Right lobe of liver (tissue), 6 donors: Measurements from ENCODE around the gene LRG1. TPM values are rescaled to one million over a fixed set of nuclear protein-coding genes. Genes with fewer than 3 reads are reported as not detected.

Source experiments
- ATAC-seq, 4 donors: fragments of 200-7000 bp; cut with Tn5 transposase; one replicate each; pipeline ENCODE4 v1.9.1; 2020; ENCODE audit warnings: mild to moderate bottlenecking in 4 of 4, moderate library complexity in 4 of 4
- DNase-seq, 3 donors: peaks; one replicate each; pipeline ENCODE4 v3.0.0-alpha.2; 2020
- H3K27ac ChIP-seq, 3 donors: fragments of 200-600 bp; one replicate each; pipeline ENCODE4 v1.8.0; 2022
- H3K27me3 ChIP-seq, 2 donors: fragments of 200-600 bp; one replicate each; pipeline ENCODE4 v1.8.0; 2022
- H3K36me3 ChIP-seq, 4 donors: fragments of 200-600 bp; sonication (generic) in 1 of 4; one replicate each; pipeline versions ENCODE4 v1.5.1 to v1.8.0; 2017 to 2022; ENCODE audit warnings: control low read depth in 1 of 4
- H3K4me1 ChIP-seq, 4 donors: fragments of 200-600 bp; sonication (generic) in 1 of 4; one replicate each; pipeline versions ENCODE4 v1.5.1 to v1.8.0; 2017 to 2022; ENCODE audit warnings: control low read depth in 1 of 4
- H3K4me3 ChIP-seq, 3 donors: fragments of 200-600 bp; one replicate each; pipeline ENCODE4 v1.8.0; 2022
- H3K9me3 ChIP-seq, 4 donors: fragments of 200-600 bp; sonication (generic) in 1 of 4; one replicate each; pipeline versions ENCODE4 v1.5.1 to v1.8.0; 2017 to 2022; ENCODE audit warnings: control low read depth in 1 of 4
- CTCF ChIP-seq, 4 donors: fragments of 200-600 bp in 3 of 4; fragments of 450-650 bp in 1 of 4; IDR thresholded peaks; one replicate each; pipeline versions ENCODE4 v1.5.1 to v1.8.0; 2016 to 2022; ENCODE audit warnings: antibody characterized with exemption in 4 of 4, mild to moderate bottlenecking in 2 of 4
- POLR2A ChIP-seq: fragments of 450-650 bp; IDR thresholded peaks from one replicate; pipeline ENCODE4 v1.6.1; 2017; ENCODE audit warnings: antibody characterized with exemption, mild to moderate bottlenecking
- WGBS: methylation state at CpG from one replicate; pipeline ENCODE4 v1.1.6; 2018; ENCODE audit warnings: low coverage, low lambda C conversion rate; ENCODE audit not compliant: insufficient coverage; ENCODE audit errors: missing lambda C conversion rate; 5-methylcytosine and 5-hydroxymethylcytosine counted together
- intact Hi-C, 2 donors: fragments of 100-400 bp; cut with DNase I; formaldehyde crosslinking; loops; one replicate each; pipeline versions ENCODE4 v1.11.2 to v1.14.1; 2022
- total RNA-seq, 6 experiments: library from RNA; depleted of rRNA in 2 of 6; stranded (reverse); fragments of >200 nt in 2 of 6; fragmentation: NEBNext Ultra II Directional in 3 of 6; extraction: Animal tissue kit (Norgen Biotek cat#: 25700) in 3 of 6; gene quantifications; one replicate each; pipeline versions ENCODE4 v1.1.0 to v1.2.4, GENCODE V29; 2016 to 2023
- donor health status: DM: no; HTN: yes; CAD: no.
- donor health status: DM: no; HTN: no; CAD: no.
- donor health status: DM: no; HTN: no; CAD: no.
- donor health status: DM: no; HTN: yes; CAD: no.
- donor health status: DM: no; HTN: yes; CAD: no.

LRG1 gene
- total RNA-seq, 6 experiments from 2014 or later = 331 to 1,334 (median 524) TPM

- no peaks in the 10 kb centered on the region for H3K27me3 ChIP-seq
- H3K27ac ChIP-seq = peak overlapping the region in 2 of 3 donors; percentile 51 to 53
- H3K9me3 ChIP-seq = no peaks in the 10 kb centered on the region
- peaks cover 0 to 4% (median under 1%) of the 10 kb centered on the region in 4 donors for H3K36me3 ChIP-seq
- H3K4me3 ChIP-seq = no peak overlapping the region
- peak; percentile 12 to 42 (median 34) for ATAC-seq
- TF ChIP-seq POLR2A (no peak), CTCF (IDR thresholded peaks at IDR 0.05) (no peak)
- WGBS = 67% methylated on average over 5 of the region's 11 CpGs
- peaks cover 0 to 71% (median 34%) of the 10 kb centered on the region in 4 donors for H3K4me1 ChIP-seq
- peak; percentile 72 to 79 (median 79) for DNase-seq
- intact Hi-C loops = no loop called here
Observed at GRCh38 chr19:4521170-4521887, 18.5 kb downstream of the LRG1 start.

GRCh38 chr19:4519521-4520277, 20.1 kb downstream of the LRG1 start:
- H3K4me3 ChIP-seq = no peak overlapping the region
- DNase-seq = no peak
- H3K27ac ChIP-seq = peak overlapping the region in 2 of 3 donors; percentile 28 to 47
- intact Hi-C loops = no loop called here
- H3K36me3 ChIP-seq = peaks cover 0 to 15% (median 4%) of the 10 kb centered on the region in 4 donors
- WGBS = 51% methylated on average over 7 of the region's 9 CpGs
- no peaks in the 10 kb centered on the region for H3K27me3 ChIP-seq
- no peak for ATAC-seq
- peaks cover 0 to 73% (median 34%) of the 10 kb centered on the region in 4 donors for H3K4me1 ChIP-seq
- H3K9me3 ChIP-seq = no peaks in the 10 kb centered on the region
- no peak for TF ChIP-seq POLR2A
- TF ChIP-seq CTCF (IDR thresholded peaks at IDR 0.05) = no peak

GRCh38 chr19:4519172-4519496, 20.7 kb downstream of the LRG1 start:
- H3K4me3 ChIP-seq = no peak overlapping the region
- H3K9me3 ChIP-seq = no peaks in the 10 kb centered on the region
- no peak for TF ChIP-seq POLR2A
- no peak for TF ChIP-seq CTCF (IDR thresholded peaks at IDR 0.05)
- no peaks in the 10 kb centered on the region for H3K27me3 ChIP-seq
- WGBS = 86% methylated on average over 1 of the region's 6 CpGs
- H3K4me1 ChIP-seq = peaks cover 0 to 73% (median 34%) of the 10 kb centered on the region in 4 donors
- intact Hi-C loops = no loop called here
- ATAC-seq = no peak
- no peak for DNase-seq
- H3K36me3 ChIP-seq = peaks cover 0 to 17% (median 5%) of the 10 kb centered on the region in 4 donors
- peak overlapping the region in 2 of 3 donors; percentile 28 to 47 for H3K27ac ChIP-seq

- peak within 1 kb of the TSS in 2 of 3 donors; percentile 28 to 47 for H3K27ac ChIP-seq
- H3K9me3 ChIP-seq = no peaks in the 10 kb centered on the region
- DNase-seq (peak; percentile 89 to 95 (median 95)), ATAC-seq (peak; percentile 72 to 89 (median 83))
- TF ChIP-seq POLR2A (peak; percentile 97), CTCF (IDR thresholded peaks at IDR 0.05) (peak in 1 of 4 donors; percentile 1)
- 44% methylated on average over 16 of the region's 34 CpGs for WGBS
- no peaks in the 10 kb centered on the region for H3K27me3 ChIP-seq
- peaks cover 0 to 23% (median 8%) of the 10 kb centered on the region in 4 donors for H3K36me3 ChIP-seq
- intact Hi-C loops = no loop called here
- H3K4me3 ChIP-seq = peak within 1 kb of the TSS in 2 of 3 donors; percentile 26 to 37
- H3K4me1 ChIP-seq = peaks cover 0 to 68% (median 31%) of the 10 kb centered on the region in 4 donors
Observed at GRCh38 chr19:4518345-4519171, 21.3 kb downstream of the LRG1 start, which contains the start of gene PLIN4. Gene PLIN4, minus strand, starts transcription at chr19:4518486. Its CDS starts 214 bp downstream, at chr19:4518272.
